HL-60 (cell line): ENCODE measurements around the gene GP2.

Experiments used
- DNase-seq, 2 experiments: peaks; one replicate each; pipeline ENCODE4 v3.0.0-alpha.2; 2010 to 2020; ENCODE audit warnings: low read depth in 1 of 2, low spot score in 1 of 2
- H3K27ac ChIP-seq: fragments of 250-450 bp; sonication (Bioruptor Pico); replicated peaks from 2 replicates; pipeline ENCODE4 v1.5.1; 2020; ENCODE audit warnings: mild to moderate bottlenecking, moderate library complexity
- H3K27me3 ChIP-seq: fragments of 250-450 bp; sonication (Bioruptor Pico); 2 replicates; pipeline ENCODE4 v1.5.1; 2021; ENCODE audit warnings: mild to moderate bottlenecking, moderate library complexity; ENCODE audit not compliant: insufficient read depth, poor library complexity, severe bottlenecking
- H3K4me3 ChIP-seq: replicated peaks from 2 replicates; pipeline ENCODE4 v1.5.1; 2011; ENCODE audit warnings: mild to moderate bottlenecking, control low read depth, low read length; ENCODE audit not compliant: insufficient read depth
- GABPA ChIP-seq: IDR thresholded peaks from 2 replicates; pipeline ENCODE4 v1.6.1; 2012; ENCODE audit warnings: low read depth
- POLR2AphosphoS5 ChIP-seq: IDR thresholded peaks from 2 replicates; pipeline ENCODE4 v1.6.1; 2012; ENCODE audit warnings: low read depth
- SPI1 ChIP-seq: IDR thresholded peaks from 2 replicates; pipeline ENCODE4 v1.6.1; 2012; ENCODE audit warnings: low read depth, mild to moderate bottlenecking, borderline replicate concordance
- TF ChIP-seq, protein P1 (sequence below): IDR thresholded peaks from one replicate; pipeline ENCODE4 v1.5.1; 2011; ENCODE audit warnings: low read length, control low read depth, inconsistent platforms; ENCODE audit not compliant: insufficient read depth
- TF ChIP-seq, protein P2 (sequence below): IDR thresholded peaks from 2 replicates; pipeline ENCODE4 v1.6.1; 2012; ENCODE audit warnings: low read depth; ENCODE audit not compliant: insufficient replicate concordance

GP2 gene

DNA sequence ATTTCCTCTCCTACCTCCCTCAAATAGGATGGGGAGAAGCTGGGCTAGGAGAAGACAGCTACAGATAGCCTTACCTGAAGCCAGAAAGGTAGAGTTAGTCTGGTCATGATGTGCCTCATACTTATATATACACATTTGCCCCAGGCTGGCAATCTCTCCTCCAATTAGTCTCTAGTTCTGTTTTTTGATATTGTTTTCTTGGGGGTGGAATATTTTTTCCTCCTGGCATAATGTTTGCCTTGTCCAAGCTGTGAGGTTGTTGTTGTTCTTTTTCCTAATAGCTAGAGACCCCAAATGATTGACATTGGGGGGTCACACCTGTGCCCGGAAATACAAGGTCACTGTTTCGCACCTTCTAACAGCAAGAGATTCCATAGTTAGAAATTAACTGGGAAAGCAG is 25.3 kb upstream of the GP2 start, which contains the start of gene UMOD:
Gene UMOD (minus strand): TSS at position 101 of the 400 bp plus-strand sequence. CDS start 1,978 bp downstream, outside the sequence.
- H3K27me3 ChIP-seq = no peaks in the 10 kb centered on the region
- H3K4me3 ChIP-seq = no peak within 1 kb of the TSS
- DNase-seq = no peak
- TF ChIP-seq GABPA (no peak), POLR2AphosphoS5 (no peak), SPI1 (no peak)
- TF ChIP-seq, protein P1, sequence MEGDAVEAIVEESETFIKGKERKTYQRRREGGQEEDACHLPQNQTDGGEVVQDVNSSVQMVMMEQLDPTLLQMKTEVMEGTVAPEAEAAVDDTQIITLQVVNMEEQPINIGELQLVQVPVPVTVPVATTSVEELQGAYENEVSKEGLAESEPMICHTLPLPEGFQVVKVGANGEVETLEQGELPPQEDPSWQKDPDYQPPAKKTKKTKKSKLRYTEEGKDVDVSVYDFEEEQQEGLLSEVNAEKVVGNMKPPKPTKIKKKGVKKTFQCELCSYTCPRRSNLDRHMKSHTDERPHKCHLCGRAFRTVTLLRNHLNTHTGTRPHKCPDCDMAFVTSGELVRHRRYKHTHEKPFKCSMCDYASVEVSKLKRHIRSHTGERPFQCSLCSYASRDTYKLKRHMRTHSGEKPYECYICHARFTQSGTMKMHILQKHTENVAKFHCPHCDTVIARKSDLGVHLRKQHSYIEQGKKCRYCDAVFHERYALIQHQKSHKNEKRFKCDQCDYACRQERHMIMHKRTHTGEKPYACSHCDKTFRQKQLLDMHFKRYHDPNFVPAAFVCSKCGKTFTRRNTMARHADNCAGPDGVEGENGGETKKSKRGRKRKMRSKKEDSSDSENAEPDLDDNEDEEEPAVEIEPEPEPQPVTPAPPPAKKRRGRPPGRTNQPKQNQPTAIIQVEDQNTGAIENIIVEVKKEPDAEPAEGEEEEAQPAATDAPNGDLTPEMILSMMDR = no peak
- TF ChIP-seq, protein P2, sequence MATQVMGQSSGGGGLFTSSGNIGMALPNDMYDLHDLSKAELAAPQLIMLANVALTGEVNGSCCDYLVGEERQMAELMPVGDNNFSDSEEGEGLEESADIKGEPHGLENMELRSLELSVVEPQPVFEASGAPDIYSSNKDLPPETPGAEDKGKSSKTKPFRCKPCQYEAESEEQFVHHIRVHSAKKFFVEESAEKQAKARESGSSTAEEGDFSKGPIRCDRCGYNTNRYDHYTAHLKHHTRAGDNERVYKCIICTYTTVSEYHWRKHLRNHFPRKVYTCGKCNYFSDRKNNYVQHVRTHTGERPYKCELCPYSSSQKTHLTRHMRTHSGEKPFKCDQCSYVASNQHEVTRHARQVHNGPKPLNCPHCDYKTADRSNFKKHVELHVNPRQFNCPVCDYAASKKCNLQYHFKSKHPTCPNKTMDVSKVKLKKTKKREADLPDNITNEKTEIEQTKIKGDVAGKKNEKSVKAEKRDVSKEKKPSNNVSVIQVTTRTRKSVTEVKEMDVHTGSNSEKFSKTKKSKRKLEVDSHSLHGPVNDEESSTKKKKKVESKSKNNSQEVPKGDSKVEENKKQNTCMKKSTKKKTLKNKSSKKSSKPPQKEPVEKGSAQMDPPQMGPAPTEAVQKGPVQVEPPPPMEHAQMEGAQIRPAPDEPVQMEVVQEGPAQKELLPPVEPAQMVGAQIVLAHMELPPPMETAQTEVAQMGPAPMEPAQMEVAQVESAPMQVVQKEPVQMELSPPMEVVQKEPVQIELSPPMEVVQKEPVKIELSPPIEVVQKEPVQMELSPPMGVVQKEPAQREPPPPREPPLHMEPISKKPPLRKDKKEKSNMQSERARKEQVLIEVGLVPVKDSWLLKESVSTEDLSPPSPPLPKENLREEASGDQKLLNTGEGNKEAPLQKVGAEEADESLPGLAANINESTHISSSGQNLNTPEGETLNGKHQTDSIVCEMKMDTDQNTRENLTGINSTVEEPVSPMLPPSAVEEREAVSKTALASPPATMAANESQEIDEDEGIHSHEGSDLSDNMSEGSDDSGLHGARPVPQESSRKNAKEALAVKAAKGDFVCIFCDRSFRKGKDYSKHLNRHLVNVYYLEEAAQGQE = no peak
- H3K27ac ChIP-seq = no peak within 1 kb of the TSS

DNA sequence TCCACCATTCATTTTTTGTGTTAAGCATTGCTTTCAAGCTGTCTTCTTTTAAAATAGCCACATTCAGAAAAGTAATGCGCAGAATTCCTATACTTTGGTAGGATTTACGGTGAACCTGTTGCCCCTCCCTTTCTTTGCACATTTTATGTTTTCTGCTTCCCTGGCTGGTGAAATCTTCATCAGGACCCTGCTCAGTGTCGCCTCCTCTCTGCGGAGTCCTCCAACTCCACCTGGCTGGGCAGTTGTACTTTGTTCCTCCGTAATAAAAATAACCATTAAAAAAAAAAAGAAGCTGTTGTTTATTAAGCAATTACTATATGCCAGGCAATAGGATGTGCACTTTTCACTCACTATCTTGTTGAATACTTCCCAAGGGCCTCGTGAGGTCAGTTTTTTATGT is 22.3 kb upstream of the GP2 start:
- H3K4me3 ChIP-seq = no peak overlapping the region
- H3K27ac ChIP-seq = no peak overlapping the region
- no peak for DNase-seq
- TF ChIP-seq, protein P2 = no peak
- TF ChIP-seq GABPA (no peak), SPI1 (no peak), POLR2AphosphoS5 (no peak)
- TF ChIP-seq, protein P1 = no peak
- H3K27me3 ChIP-seq = no peaks in the 10 kb centered on the region

DNA sequence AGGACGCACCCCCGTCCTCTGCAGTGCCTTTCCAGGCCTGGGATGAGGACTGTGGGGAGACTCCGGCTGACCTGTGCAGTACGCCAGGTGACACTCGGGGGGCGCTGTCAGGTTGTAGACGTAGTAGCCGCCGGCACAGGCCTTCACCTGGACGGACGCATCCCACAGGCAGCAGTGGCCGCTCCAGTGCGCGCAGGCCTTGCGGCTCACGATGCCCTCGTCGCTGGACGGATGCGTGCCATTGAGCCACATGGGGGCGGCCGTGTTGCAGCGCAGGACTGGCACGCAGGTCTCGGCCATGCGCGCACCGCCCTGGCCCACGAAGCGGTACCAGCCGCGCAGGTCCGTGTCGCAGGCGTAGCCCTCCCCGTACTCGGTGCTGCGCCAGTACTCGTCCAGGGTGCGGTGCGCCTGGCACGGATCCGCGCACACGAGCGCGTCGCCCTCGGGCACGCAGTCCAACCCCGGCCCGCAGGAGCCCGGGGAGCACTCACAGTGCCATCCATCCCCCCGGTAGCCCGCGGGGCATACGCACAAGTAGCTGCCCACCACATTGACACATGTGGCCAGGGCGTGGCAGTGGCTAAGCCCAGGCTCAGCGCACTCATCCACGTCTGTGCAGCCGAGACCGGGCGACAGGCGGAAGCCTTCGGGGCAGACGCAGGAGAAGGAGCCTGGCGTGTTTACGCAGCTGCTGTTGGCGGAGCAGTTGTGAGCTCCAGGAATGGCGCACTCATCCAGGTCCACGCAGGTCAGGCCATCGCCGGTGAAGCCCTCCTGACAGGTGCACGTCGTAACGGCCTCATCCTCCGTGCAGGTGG is 21.3 kb upstream of the GP2 start:
- no peak overlapping the region for H3K4me3 ChIP-seq
- no peak overlapping the region for H3K27ac ChIP-seq
- no peaks in the 10 kb centered on the region for H3K27me3 ChIP-seq
- TF ChIP-seq, protein P1 = no peak
- TF ChIP-seq, protein P2 = no peak
- no peak for TF ChIP-seq GABPA
- no peak for TF ChIP-seq POLR2AphosphoS5
- TF ChIP-seq SPI1 = no peak
- DNase-seq = no peak
